H1 (cell line): ENCODE results near the gene VGF. TPM values are rescaled to one million over a fixed set of nuclear protein-coding genes. Genes with fewer than 3 reads are reported as not detected.
A peak's percentile ranks its signal among the peaks of the same experiment; 100 is the strongest.

ENCODE experiments used
- CTCF ChIA-PET: fragments of 300-600 bp; sonication (Branson Sonifier 250); formaldehyde crosslinking; loops from one replicate; lab custom pipeline; 2021; ENCODE audit not compliant: partially characterized antibody; lab: Charles Lee
- POLR2A ChIA-PET: fragments of 300-600 bp; sonication (Branson Sonifier 250); formaldehyde crosslinking; loops from one replicate; lab custom pipeline; 2021; ENCODE audit warnings: inconsistent platforms; ENCODE audit not compliant: partially characterized antibody; lab: Charles Lee
- DNase-seq, 2 experiments: peaks; one replicate each; pipeline versions ENCODE4 v3.0.0 to v3.0.0-alpha.2; 2010 to 2022; ENCODE audit warnings: low spot score in 2 of 2, low read depth in 1 of 2, mixed read lengths in 1 of 2
- FAIRE-seq: peaks from 2 replicates; lab custom pipeline; 2011; peaks lifted over from hg19 to GRCh38; lab: Jason Lieb, UNC
- H2AFZ ChIP-seq: 2 replicates; pipeline ENCODE4 v1.8.1; 2012; ENCODE audit warnings: low read length, inconsistent platforms
- H2AK5ac ChIP-seq: 2 replicates; pipeline ENCODE4 v1.6.1; 2013; ENCODE audit warnings: low read depth, low read length
- H2BK120ac ChIP-seq: replicated peaks from 2 replicates; pipeline ENCODE3; 2013; ENCODE audit warnings: low read depth, low read length, inconsistent platforms
- H2BK12ac ChIP-seq: 2 replicates; pipeline ENCODE4 v1.6.1; 2013; ENCODE audit warnings: low read depth, low read length
- H2BK15ac ChIP-seq: 2 replicates; pipeline ENCODE4 v1.6.1; 2013; ENCODE audit warnings: low read length
- H2BK20ac ChIP-seq: 2 replicates; pipeline ENCODE4 v1.6.1; 2013; ENCODE audit warnings: low read length
- H2BK5ac ChIP-seq: 2 replicates; pipeline ENCODE4 v1.6.1; 2013; ENCODE audit warnings: low read depth, low read length
- H3K14ac ChIP-seq: 2 replicates; pipeline ENCODE4 v1.6.1; 2013; ENCODE audit warnings: inconsistent platforms; ENCODE audit not compliant: insufficient read length
- H3K18ac ChIP-seq: 2 replicates; pipeline ENCODE4 v1.6.1; 2013; ENCODE audit warnings: low read length; ENCODE audit errors: extremely low read depth
- H3K23ac ChIP-seq: 2 replicates; pipeline ENCODE4 v1.6.1; 2013; ENCODE audit warnings: inconsistent platforms; ENCODE audit not compliant: insufficient read length
- H3K23me2 ChIP-seq: 2 replicates; pipeline ENCODE4 v1.6.1; 2013; ENCODE audit warnings: low read depth, low read length
- H3K27ac ChIP-seq: 2 replicates; pipeline ENCODE4 v1.6.1; 2011; ENCODE audit warnings: low read depth, low read length, inconsistent platforms
- H3K27me3 ChIP-seq, 4 experiments: replicated peaks in 1 of 4; 1 replicate in 1 of 4; 2 replicates in 3 of 4; pipeline versions ENCODE4 v1.6.1 to v1.8.1; 2011 to 2013; ENCODE audit warnings: low read length in 3 of 4, mild to moderate bottlenecking in 3 of 4, inconsistent platforms in 2 of 4, mixed read lengths in 2 of 4, moderate library complexity in 1 of 4; ENCODE audit not compliant: control insufficient read depth in 3 of 4, insufficient read depth in 3 of 4; ENCODE audit errors: extremely low read depth in 1 of 4
- H3K36me3 ChIP-seq, 4 experiments: 2 replicates each; pipeline versions ENCODE4 v1.6.1 to v1.8.1; 2011 to 2013; ENCODE audit warnings: mild to moderate bottlenecking in 4 of 4, low read length in 3 of 4, moderate library complexity in 2 of 4, control low read depth in 1 of 4, inconsistent platforms in 1 of 4; ENCODE audit not compliant: insufficient read depth in 4 of 4, control insufficient read depth in 2 of 4
- H3K4ac ChIP-seq: replicated peaks from 2 replicates; pipeline ENCODE3; 2013; ENCODE audit warnings: low read length, low read depth, mixed read lengths, inconsistent platforms; ENCODE audit not compliant: insufficient read length
- H3K4me1 ChIP-seq, 4 experiments: replicated peaks in 1 of 4; 1 replicate in 1 of 4; 2 replicates in 3 of 4; pipeline versions ENCODE4 v1.6.1 to v1.8.1; 2011 to 2013; ENCODE audit warnings: low read length in 3 of 4, inconsistent platforms in 2 of 4, mixed read lengths in 1 of 4; ENCODE audit not compliant: insufficient read depth in 4 of 4, control insufficient read depth in 3 of 4
- H3K4me2 ChIP-seq, 2 experiments: 2 replicates each; pipeline versions ENCODE4 v1.6.1 to v1.8.1; 2011 to 2013; ENCODE audit warnings: low read depth in 2 of 2, low read length in 2 of 2, control low read depth in 1 of 2, inconsistent platforms in 1 of 2, mild to moderate bottlenecking in 1 of 2; ENCODE audit not compliant: insufficient read depth in 1 of 2
- H3K4me3 ChIP-seq, 4 experiments: fragments of 200-600, 300-600 bp in 1 of 4; sonication (generic), shearing (Covaris generic), sonication (Bioruptor Twin) in 1 of 4; 2 replicates each; pipeline versions ENCODE4 v1.5.1 to v1.8.1; 2011 to 2016; ENCODE audit warnings: low read length in 4 of 4, low read depth in 3 of 4, control low read depth in 2 of 4, inconsistent platforms in 2 of 4, mild to moderate bottlenecking in 2 of 4, mixed read lengths in 1 of 4, moderate library complexity in 1 of 4; ENCODE audit not compliant: insufficient read depth in 2 of 4; ENCODE audit errors: extremely low read depth in 1 of 4
- H3K56ac ChIP-seq: replicated peaks from 2 replicates; pipeline ENCODE3; 2013; ENCODE audit warnings: low read depth, mild to moderate bottlenecking, mixed read lengths, low read length, inconsistent platforms; ENCODE audit not compliant: insufficient read length
- H3K79me1 ChIP-seq: 2 replicates; pipeline ENCODE4 v1.6.1; 2013; ENCODE audit warnings: low read depth, low read length, control low read depth
- H3K79me2 ChIP-seq, 2 experiments: 2 replicates each; pipeline versions ENCODE4 v1.6.1 to v1.8.1; 2012 to 2013; ENCODE audit warnings: low read length in 2 of 2, mild to moderate bottlenecking in 2 of 2, inconsistent platforms in 1 of 2; ENCODE audit not compliant: insufficient read depth in 2 of 2, control insufficient read depth in 1 of 2
- H3K9ac ChIP-seq, 4 experiments: replicated peaks in 1 of 4; 1 replicate in 1 of 4; 2 replicates in 3 of 4; pipeline versions ENCODE4 v1.6.1 to v1.8.1; 2011 to 2013; ENCODE audit warnings: low read depth in 3 of 4, low read length in 3 of 4, control low read depth in 2 of 4, mild to moderate bottlenecking in 2 of 4, moderate library complexity in 2 of 4, inconsistent platforms in 1 of 4; ENCODE audit errors: extremely low read depth in 1 of 4
- H3K9me3 ChIP-seq, 2 experiments: 2 replicates each; pipeline versions ENCODE4 v1.6.1 to v1.8.1; 2012 to 2013; ENCODE audit warnings: mild to moderate bottlenecking in 2 of 2, moderate library complexity in 2 of 2, control low read depth in 1 of 2, inconsistent platforms in 1 of 2, low read depth in 1 of 2, low read length in 1 of 2, mixed read lengths in 1 of 2; ENCODE audit not compliant: insufficient read depth in 2 of 2
- H4K20me1 ChIP-seq, 2 experiments: replicated peaks in 1 of 2; 2 replicates each; pipeline versions ENCODE3 to v1.8.1; 2011 to 2013; ENCODE audit warnings: inconsistent platforms in 2 of 2, low read length in 2 of 2, mild to moderate bottlenecking in 1 of 2; ENCODE audit not compliant: insufficient read depth in 2 of 2, control insufficient read depth in 1 of 2
- H4K5ac ChIP-seq: 2 replicates; pipeline ENCODE4 v1.6.1; 2013; ENCODE audit warnings: low read length, low read depth, mixed read lengths, inconsistent platforms; ENCODE audit not compliant: insufficient read length
- H4K8ac ChIP-seq: 2 replicates; pipeline ENCODE4 v1.8.0; 2013; ENCODE audit warnings: mild to moderate bottlenecking, moderate library complexity, low read length, inconsistent platforms; ENCODE audit not compliant: insufficient read depth; ENCODE audit errors: extremely low read depth
- H4K91ac ChIP-seq: replicated peaks from 2 replicates; pipeline ENCODE3; 2013; ENCODE audit warnings: low read length, mixed read lengths, inconsistent platforms; ENCODE audit not compliant: insufficient read length
- EP300 ChIP-seq, 2 experiments: IDR thresholded peaks; 1 replicate in 1 of 2; 2 replicates in 1 of 2; pipeline ENCODE4 v1.6.1; 2011 to 2012; ENCODE audit warnings: low read depth in 2 of 2, low read length in 2 of 2, mild to moderate bottlenecking in 2 of 2, borderline replicate concordance in 1 of 2, inconsistent platforms in 1 of 2, moderate library complexity in 1 of 2
- EZH2 ChIP-seq: fragments of 200-600 bp; sonication (generic); IDR thresholded peaks from 2 replicates; pipeline ENCODE4 v1.7.1; 2012; ENCODE audit warnings: low read depth, mild to moderate bottlenecking, moderate library complexity, low read length, inconsistent platforms; ENCODE audit not compliant: severe bottlenecking
- GABPA ChIP-seq: IDR thresholded peaks from 2 replicates; pipeline ENCODE4 v1.6.1; 2011; ENCODE audit warnings: mild to moderate bottlenecking, low read length, moderate library complexity, borderline replicate concordance; ENCODE audit not compliant: insufficient read depth
- HDAC6 ChIP-seq: IDR thresholded peaks from one replicate; pipeline ENCODE4 v1.7.1; 2012; ENCODE audit warnings: low read depth, mild to moderate bottlenecking, inconsistent platforms, low read length, moderate library complexity
- JUND ChIP-seq: IDR thresholded peaks from 2 replicates; pipeline ENCODE4 v1.6.1; 2011; ENCODE audit warnings: mild to moderate bottlenecking, improper control_type of control experiment, low read length
- NANOG ChIP-seq: IDR thresholded peaks from 2 replicates; pipeline ENCODE4 v1.6.1; 2011; ENCODE audit warnings: low read length, low read depth, mild to moderate bottlenecking, inconsistent platforms; ENCODE audit not compliant: insufficient read depth, poor library complexity, severe bottlenecking
- RBBP5 ChIP-seq: IDR thresholded peaks from 2 replicates; pipeline ENCODE4 v1.7.1; 2012; ENCODE audit warnings: low read depth, mild to moderate bottlenecking, inconsistent platforms, low read length, moderate library complexity, borderline replicate concordance
- SRF ChIP-seq: IDR thresholded peaks from 2 replicates; pipeline ENCODE4 v1.6.1; 2011; ENCODE audit warnings: mild to moderate bottlenecking, low read depth, low read length, moderate library complexity
- TAF7 ChIP-seq: optimal IDR thresholded peaks from 2 replicates; pipeline ENCODE3; 2011; ENCODE audit warnings: low read depth, mild to moderate bottlenecking, inconsistent platforms, low read length, moderate library complexity, borderline replicate concordance
- WGBS, 2 experiments: shearing (Covaris generic) in 1 of 2; methylation state at CpG; one replicate each; pipeline versions ENCODE4 v1.1.6 to v1.1.7; 2013 to 2015; ENCODE audit warnings: low lambda C conversion rate in 2 of 2, mixed read lengths in 2 of 2, inconsistent platforms in 1 of 2, low coverage in 1 of 2, missing lambda C conversion rate in 1 of 2; ENCODE audit not compliant: insufficient replicate concordance in 2 of 2, insufficient coverage in 1 of 2, insufficient read length in 1 of 2; ENCODE audit errors: extremely low coverage in 1 of 2, missing lambda C conversion rate in 1 of 2; 5-methylcytosine and 5-hydroxymethylcytosine counted together
- polyA plus RNA-seq, 7 experiments: library from polyadenylated mRNA; depleted of rRNA in 3 of 7; stranded (reverse) in 5 of 7; unstranded in 2 of 7; fragments of >200 nt in 5 of 7; fragments of 200-250 nt in 2 of 7; gene quantifications; 1 replicate in 5 of 7; 2 replicates in 1 of 7; 4 replicates in 1 of 7; pipeline versions ENCODE4 v1.2.1 to v1.2.3, GENCODE V29; 2011 to 2013; ENCODE audit warnings: missing spikeins in 2 of 7, mixed read lengths in 2 of 7
- total RNA-seq: library from RNA; stranded (reverse); fragmentation: NEBNext Ultra II Directional; extraction: Animal tissue kit (Norgen Biotek cat#: 25700); gene quantifications from 2 replicates; pipeline ENCODE4 v1.2.1, GENCODE V29; 2021
- TF ChIP-seq, protein P1 (sequence below): IDR thresholded peaks from 2 replicates; pipeline ENCODE4 v1.6.1; 2012; ENCODE audit warnings: inconsistent platforms

VGF gene
- total and polyA plus RNA-seq, 2 of the 8 experiments (the other 6 are each of a cell fraction or from before 2014, with no cell fraction given) = 1.6 to 7.0 TPM

DNA sequence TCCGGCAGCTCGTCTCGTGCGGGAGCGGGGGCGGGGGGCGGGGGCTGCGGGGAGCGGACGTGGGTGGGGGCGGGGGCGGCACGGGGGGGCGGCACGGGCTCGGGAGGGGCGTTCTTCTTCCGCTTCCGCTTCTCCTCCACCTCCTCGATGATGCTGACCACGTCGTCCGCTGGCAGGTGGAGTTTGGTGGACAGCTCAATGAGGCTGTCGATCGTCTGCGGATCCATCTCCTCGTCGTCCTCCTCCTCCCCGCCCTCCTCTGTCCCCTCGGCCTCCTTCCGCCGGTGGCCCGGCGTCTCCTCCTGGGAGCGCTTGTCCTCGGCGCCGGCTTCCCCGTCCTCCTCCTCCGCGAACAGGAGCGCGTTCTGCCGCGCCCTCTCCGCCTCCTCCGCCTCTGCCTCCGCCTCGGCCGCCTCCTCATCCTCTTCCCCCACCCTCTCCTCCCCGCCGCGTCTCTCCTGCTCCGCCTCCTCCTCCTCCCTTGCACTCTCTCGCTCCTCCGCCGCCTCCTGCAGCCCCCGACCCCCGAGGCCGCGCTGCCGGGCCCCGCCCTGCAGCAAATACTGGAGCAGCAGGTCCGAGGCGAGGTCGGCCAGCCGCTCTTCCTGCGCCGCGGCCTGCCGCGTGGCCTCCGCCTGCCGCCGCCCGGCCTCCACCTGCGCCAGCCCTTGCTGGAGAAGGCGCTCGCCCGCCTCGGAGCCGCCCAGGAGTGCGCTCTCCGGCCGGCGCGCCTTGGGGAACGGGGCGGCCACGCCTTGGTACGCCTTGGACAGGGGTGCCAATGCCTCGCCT is 1.9 kb downstream of the VGF start:
- Histone ChIP-seq H3K56ac (no peak overlapping the region), H4K5ac (no peak overlapping the region), H4K20me1 (peaks cover 7% of the 10 kb centered on the region in 2 experiments), H2BK15ac (no peak overlapping the region), H3K4me3 (peak overlapping the region; percentile 46 to 74 (median 48)), H3K79me2 (no peaks in the 10 kb centered on the region), H3K9me3 (no peaks in the 10 kb centered on the region), H2AFZ (no peak overlapping the region), H3K14ac (no peak overlapping the region), H2AK5ac (no peak overlapping the region), H3K4ac (no peak overlapping the region), H3K27ac (no peak overlapping the region), H3K36me3 (peaks cover 0 to 3% (median 0%) of the 10 kb centered on the region in 4 experiments; a peak in 1 of 8 replicates), H2BK20ac (no peak overlapping the region), H2BK5ac (peak overlapping the region; percentile 75; the same call in 1 of the 2 replicates), H3K4me2 (peak overlapping the region; percentile 44 to 90), H3K79me1 (no peaks in the 10 kb centered on the region), H3K18ac (peak overlapping the region; percentile 44), H3K9ac (peak overlapping the region in 1 of 4 experiments; percentile 41; a peak in 3 of 7 replicates), H2BK120ac (no peak overlapping the region), H2BK12ac (peak overlapping the region; percentile 10; the same call in 1 of the 2 replicates), H3K23ac (no peak overlapping the region), H3K4me1 (peaks cover 14 to 54% (median 39%) of the 10 kb centered on the region in 4 experiments), H4K8ac (peak overlapping the region; percentile 4; the same call in 1 of the 2 replicates), H3K23me2 (peaks cover 35% of the 10 kb centered on the region; the same call in 1 of the 2 replicates), H4K91ac (no peak overlapping the region), H3K27me3 (peaks cover 5 to 51% (median 32%) of the 10 kb centered on the region in 4 experiments)
- ChIA-PET CTCF (interaction anchor here (0.9 to 5.7 kb wide), 6 partner anchors 7 to 26 kb away, joined by 3 to 46 read pairs (median 4); no protein-coding TSS in a partner anchor), POLR2A (interaction anchor here (0.8 to 2.6 kb wide), 12 partner anchors 8 to 130 kb away, joined by 3 to 20 read pairs (median 4); partner anchors contain the start of genes AP1S1 and ZNHIT1)
- 5% methylated on average over 18 of the region's 92 CpGs; no CpG with 5 or more reads in 1 of the 2 experiments for WGBS, 2 experiments
- DNase-seq = peak in 1 of 2 experiments; percentile 82
- no peak for FAIRE-seq
- TF ChIP-seq GABPA = no peak
- TF ChIP-seq HDAC6 = no peak
- TF ChIP-seq EP300 (IDR thresholded peaks at IDR 0.05; ENCODE audit: borderline replicate concordance in 1 of 2, low read depth in 2 of 2, low read length in 2 of 2) = no peak
- TF ChIP-seq EZH2 = no peak
- TF ChIP-seq NANOG = no peak
- TF ChIP-seq, protein P1, sequence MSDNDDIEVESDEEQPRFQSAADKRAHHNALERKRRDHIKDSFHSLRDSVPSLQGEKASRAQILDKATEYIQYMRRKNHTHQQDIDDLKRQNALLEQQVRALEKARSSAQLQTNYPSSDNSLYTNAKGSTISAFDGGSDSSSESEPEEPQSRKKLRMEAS = peak; percentile 67
- TF ChIP-seq TAF7 = peak; percentile 14
- TF ChIP-seq JUND = no peak
- peak; percentile 11; the same call in 1 of the 2 replicates for TF ChIP-seq RBBP5
- TF ChIP-seq SRF = no peak
